MM.1S (cell line): Measurements from ENCODE around the gene NDUFS6.
"Not testable (repeated sequence)": the region's sequence is repeated elsewhere in the genome, so short reads cannot be mapped to it uniquely, and the experiment has no call there.

Experiments used
- CTCF ChIP-seq: fragments of 300-600 bp; sonication (generic); IDR thresholded peaks from 2 replicates; pipeline ENCODE4 v1.5.1; 2016; ENCODE audit warnings: antibody characterized with exemption, low read length, mixed read lengths
- EZH2 ChIP-seq: fragments of 300-600 bp; sonication (generic); optimal IDR thresholded peaks from 2 replicates; pipeline ENCODE3; 2017; ENCODE audit warnings: low read depth, mild to moderate bottlenecking, antibody characterized with exemption, low read length, mixed read lengths
- EZH2phosphoT487 ChIP-seq: fragments of 300-600 bp; sonication (generic); IDR thresholded peaks from 2 replicates; pipeline ENCODE4 v1.6.1; 2018; ENCODE audit warnings: antibody characterized with exemption, low read length

GRCh38 chr5:1843761-1844160, 42.6 kb downstream of the NDUFS6 start:
- not testable (repeated sequence) for TF ChIP-seq CTCF, EZH2, EZH2phosphoT487
